ENCODE results near the gene ALS2CL.

The ALS2CL gene

GRCh38 chr3:46701181-46701939 lies 7.9 kb upstream of the ALS2CL start, which contains the start of gene TMIE:
Gene TMIE, plus strand, starts transcription at chr3:46701392. Its CDS starts 96 bp downstream, at chr3:46701488.
- DNase-seq = no peak

- DNase-seq = no peak
These were observed 7.3 kb upstream of the ALS2CL start for GRCh38 chr3:46700772-46701171.

GRCh38 chr3:46699676-46700523 lies 6.4 kb upstream of the ALS2CL start:
- DNase-seq = no peak

- no peak for DNase-seq
These were observed 2.7 kb upstream of the ALS2CL start for GRCh38 chr3:46695962-46696894.

- DNase-seq = peak; percentile 37
These were observed 1.9 kb upstream of the ALS2CL start for GRCh38 chr3:46695177-46695961.

GRCh38 chr3:46694520-46694919 lies 1.0 kb upstream of the ALS2CL start:
- DNase-seq = no peak

GRCh38 chr3:46693892-46694226 lies 380 bp upstream of the ALS2CL start:
- DNase-seq = peak; percentile 49

- no peak for DNase-seq
These were observed 901 bp downstream of the ALS2CL start for GRCh38 chr3:46692566-46692990.

- DNase-seq = no peak
These were observed 2.7 kb downstream of the ALS2CL start for GRCh38 chr3:46690798-46691197.

- no peak for DNase-seq
These were observed 8.0 kb downstream of the ALS2CL start for GRCh38 chr3:46685446-46685845.

- no peak for DNase-seq
These were observed 8.6 kb downstream of the ALS2CL start for GRCh38 chr3:46684891-46685290.

GRCh38 chr3:46682974-46683373 lies 10.5 kb downstream of the ALS2CL start:
- DNase-seq = no peak

GRCh38 chr3:46681856-46682540 lies 11.5 kb downstream of the ALS2CL start:
- no peak for DNase-seq

- DNase-seq = no peak
These were observed 12.1 kb downstream of the ALS2CL start for GRCh38 chr3:46681387-46681786.

- DNase-seq = no peak
These were observed 13.1 kb downstream of the ALS2CL start for GRCh38 chr3:46680298-46680826.

GRCh38 chr3:46679681-46680080 lies 13.8 kb downstream of the ALS2CL start:
- DNase-seq = no peak

- no peak for DNase-seq
These were observed 15.2 kb downstream of the ALS2CL start for GRCh38 chr3:46678280-46678679.

- DNase-seq = no peak
These were observed 16.1 kb downstream of the ALS2CL start for GRCh38 chr3:46677411-46677726.

GRCh38 chr3:46676601-46677410 lies 16.7 kb downstream of the ALS2CL start:
- no peak for DNase-seq

- DNase-seq = no peak
These were observed 17.5 kb downstream of the ALS2CL start for GRCh38 chr3:46675843-46676567.
